HG02938 (cell line): ENCODE data around the gene NOTCH4.

Source experiments
- ATAC-seq: cut with Tn5 transposase; IDR thresholded peaks from one replicate; pipeline ENCODE4 v1.9.1; 2021; ENCODE audit warnings: mild to moderate bottlenecking, moderate library complexity; ENCODE audit not compliant: unreplicated experiment

NOTCH4 gene

DNA sequence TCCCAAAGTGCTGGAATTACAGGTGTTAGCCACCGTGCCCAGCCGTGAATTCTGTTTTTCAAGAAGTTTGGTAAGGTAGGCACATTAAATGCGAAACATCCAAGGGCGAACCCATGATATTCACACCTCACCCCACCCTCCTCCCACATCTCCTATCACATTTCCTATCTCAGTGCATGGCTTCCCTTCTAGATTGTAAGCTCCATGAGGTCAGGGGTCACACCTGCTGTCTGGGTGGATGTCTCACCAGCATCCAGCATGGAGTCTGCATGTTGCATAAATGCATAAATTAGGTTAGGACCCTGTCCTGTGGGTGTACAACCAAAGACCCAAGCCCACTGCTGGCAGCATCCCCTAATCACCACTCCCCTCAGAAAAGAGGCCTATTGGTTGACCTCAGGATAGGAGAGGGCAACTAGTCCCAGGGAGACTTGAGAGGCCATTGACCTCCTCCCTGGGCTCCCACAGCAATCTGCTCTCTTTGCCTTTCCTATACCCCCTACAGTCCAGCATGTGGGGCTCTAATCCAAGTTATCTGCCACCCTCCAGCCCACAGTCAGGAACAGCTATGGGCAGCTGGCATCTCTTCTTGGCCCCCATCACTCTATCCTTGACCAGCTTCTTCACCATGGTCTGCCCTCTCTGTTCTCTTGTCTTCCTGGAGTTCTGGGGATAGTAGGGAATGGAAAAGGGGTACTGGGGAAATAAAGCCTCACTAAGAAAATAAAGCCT, 76.3 kb downstream of the NOTCH4 start:
- no peak for ATAC-seq

DNA sequence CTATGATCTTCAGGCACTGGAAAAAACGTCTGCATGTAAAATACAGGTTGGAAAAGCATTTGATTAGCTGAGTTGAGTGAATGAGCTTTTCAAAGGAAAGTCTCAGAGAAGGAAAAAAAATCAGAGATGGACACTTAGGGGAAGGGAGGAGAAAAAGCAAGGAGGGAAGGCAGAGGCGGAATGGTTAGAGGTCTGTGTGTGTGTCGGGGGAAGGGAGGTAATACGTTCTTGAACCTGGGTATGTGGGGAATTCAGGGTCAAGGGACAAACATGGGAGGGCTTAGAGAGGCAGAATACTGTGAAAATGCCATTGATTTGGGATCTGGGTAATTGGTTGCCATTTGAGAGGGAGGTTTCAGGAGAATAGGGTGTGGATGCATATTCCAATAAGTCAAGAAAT, 77.2 kb downstream of the NOTCH4 start:
- ATAC-seq, result no peak

DNA sequence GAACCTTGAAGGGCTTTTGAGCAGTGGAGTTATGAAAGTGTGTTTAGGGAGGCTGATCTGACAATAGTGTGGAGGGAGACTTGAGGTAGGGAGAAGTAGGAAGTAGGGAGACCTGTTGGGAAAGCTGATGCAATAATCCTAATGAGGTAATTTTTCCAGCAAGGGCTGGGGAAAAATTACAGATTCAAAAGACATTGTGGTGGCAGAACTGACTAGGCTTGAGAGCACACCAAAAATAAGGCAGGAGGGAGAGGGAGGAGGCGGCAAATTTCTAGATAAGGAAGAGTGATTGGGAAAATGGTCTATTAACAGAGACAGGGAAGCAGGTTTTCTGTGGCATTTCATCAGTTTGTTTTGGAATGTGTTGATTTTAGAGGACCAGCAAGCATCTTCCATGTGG, 77.6 kb downstream of the NOTCH4 start:
- no peak for ATAC-seq
